SH-SY5Y (cell line): Measurements from ENCODE around the gene CEP290.

Source experiments
- GATA2 ChIP-seq: IDR thresholded peaks from 2 replicates; pipeline ENCODE4 v1.6.1; 2011; ENCODE audit warnings: mild to moderate bottlenecking, low read depth, low read length
- GATA3 ChIP-seq: IDR thresholded peaks from 2 replicates; pipeline ENCODE4 v1.6.1; 2011; ENCODE audit warnings: low read depth, mild to moderate bottlenecking, low read length, moderate library complexity

The CEP290 gene

DNA sequence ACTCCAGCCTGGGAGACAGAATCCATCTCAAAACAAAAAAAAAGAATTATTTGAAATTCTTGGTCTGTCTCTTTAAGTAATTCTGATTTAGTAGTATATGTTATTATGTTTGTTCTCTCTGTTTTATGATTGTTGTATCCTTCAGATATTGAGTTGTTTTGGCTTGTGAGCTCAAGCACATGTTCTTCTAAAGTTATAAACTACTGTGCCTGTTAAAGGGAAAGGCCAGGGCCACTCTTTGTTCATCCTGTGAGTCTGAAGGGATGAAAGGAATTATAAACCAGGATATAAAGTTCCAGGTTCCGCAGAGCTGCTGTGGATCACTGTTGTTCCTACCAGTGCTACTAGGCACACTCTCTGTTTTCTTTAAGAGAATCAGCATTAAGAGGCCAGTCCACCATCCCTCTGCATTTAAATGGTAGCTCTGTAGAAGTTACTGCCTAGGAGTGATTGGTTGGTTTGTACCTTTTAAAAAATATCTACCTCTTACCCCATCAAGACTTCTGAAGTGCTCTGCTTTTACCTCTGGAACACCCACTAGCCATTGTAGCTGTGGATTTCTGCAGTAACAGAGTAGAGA, 14.3 kb upstream of the CEP290 start:
- TF ChIP-seq GATA2 (no peak), GATA3 (no peak)

DNA sequence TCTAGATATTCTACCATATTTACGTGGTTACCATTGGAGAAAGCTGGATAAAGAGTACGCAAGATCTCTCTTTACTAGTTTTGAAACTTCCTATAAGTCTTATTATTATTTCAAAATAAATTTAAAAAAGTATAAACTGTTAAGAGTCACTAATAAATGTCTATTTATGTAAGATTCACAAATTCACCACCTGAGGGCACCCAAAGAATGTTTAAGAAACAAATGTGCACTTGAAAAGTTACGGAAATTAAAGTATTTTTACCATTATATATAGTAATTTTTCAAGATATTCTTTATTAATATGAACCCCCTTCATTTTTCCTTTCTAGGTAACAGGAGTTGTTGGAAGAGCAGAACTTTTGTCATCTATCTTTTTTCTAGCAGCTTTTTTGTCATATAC, 12.1 kb upstream of the CEP290 start:
- no peak for TF ChIP-seq GATA2
- no peak for TF ChIP-seq GATA3

DNA sequence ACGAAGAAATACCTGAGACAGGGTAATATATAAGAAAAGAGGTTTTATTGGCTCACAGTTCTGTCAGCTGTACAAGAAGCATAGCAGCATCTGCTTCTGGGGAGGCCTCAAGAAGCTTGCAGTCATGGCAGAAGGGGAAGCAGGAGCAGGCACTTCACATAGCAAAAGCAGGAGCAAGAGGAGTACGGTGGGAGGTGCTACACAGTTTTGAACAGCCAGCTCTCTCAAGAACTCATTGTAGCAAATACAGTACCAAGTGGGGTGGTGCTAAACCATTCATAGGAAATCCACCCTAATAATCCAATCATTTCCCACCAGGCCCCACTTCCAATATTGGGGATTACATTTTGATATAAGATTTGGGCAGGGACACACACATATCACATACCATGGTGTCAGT, 8.2 kb upstream of the CEP290 start:
- TF ChIP-seq GATA2: no peak
- no peak for TF ChIP-seq GATA3

GRCh38 chr12:88145567-88146505, 3.9 kb upstream of the CEP290 start:
- TF ChIP-seq GATA2: no peak
- TF ChIP-seq GATA3: no peak

DNA sequence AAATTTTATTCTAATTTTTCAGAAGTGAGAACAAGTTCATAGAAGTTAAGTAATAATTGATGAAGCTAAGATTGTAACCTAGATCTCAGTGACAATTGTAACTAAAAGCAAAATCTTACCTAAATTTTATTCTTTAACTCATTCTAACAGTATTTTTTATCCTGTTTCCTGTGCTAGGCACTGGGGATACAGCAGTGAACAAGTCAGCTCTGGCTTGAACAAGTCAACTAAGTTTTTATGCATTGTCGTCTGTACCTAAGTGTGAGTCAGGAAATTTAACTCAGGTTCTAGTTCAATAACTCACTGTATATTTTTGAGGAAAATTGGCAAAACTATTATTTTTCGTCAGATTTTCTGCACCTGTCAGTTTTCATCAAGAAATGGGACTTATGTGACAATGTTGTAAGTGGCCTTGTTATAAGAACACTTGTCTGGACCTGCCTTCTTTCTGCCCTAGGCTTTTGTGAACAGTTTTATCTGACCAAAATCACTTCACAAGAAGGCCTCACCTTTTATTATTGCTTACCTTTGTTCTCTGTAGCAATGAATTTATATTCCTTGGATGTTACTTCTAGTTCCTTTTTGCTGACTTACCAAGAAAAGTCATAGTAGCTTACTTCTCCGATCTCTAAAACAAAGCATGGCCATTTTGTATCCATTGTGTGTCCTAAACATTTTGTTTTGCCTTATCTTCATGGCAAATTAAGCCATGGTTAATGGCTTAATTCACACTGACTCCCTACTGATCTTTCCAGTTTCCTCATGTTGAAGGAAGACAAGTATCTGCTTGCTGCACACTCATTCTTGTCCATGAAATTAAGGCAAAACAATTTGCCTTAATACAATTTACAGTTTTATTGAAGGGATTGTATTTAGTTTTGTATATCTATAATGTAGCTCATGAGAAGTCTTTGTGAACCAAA, 2.9 kb upstream of the CEP290 start:
- TF ChIP-seq GATA3 (no peak), GATA2 (no peak)

DNA sequence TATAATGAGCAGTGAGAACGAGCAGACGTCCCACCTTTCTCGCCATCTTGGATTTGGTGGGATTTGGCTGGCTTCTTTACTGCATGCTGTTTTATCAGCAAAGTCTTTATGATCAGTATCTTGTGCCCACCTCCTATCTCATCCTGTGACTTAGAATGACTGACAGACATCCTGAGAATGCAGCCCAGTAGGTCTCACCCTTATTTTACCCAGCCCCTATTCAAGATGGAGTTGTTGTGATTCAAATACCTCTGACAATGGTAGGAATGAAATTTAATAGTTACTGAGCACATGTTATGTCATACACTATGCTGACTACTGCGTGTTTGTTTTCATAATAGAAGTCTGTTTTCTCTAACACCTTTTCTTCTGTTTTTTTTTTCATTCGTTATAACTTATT, 2.1 kb upstream of the CEP290 start:
- TF ChIP-seq GATA2 (no peak), GATA3 (no peak)

GRCh38 chr12:88142610-88142991, 713 bp upstream of the CEP290 start:
- TF ChIP-seq GATA2 (no peak), GATA3 (no peak)

DNA sequence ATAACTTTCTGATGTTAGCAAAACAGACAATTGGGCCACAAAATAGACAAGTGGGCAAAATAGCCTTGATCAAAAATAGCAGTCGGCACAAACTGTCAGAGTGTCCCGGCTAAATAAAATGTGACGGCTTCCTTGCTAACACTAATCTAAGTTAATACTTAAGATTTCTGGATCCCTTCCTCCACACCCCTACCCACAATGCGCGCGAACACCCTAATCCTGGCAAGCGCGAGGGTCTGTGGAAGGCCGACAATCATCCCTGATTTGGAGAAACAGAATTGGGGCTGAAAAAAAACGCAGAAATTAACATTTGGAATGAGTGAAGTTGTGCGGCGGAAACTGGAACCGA, 489 bp downstream of the CEP290 start:
- TF ChIP-seq GATA3 (no peak), GATA2 (no peak)

DNA sequence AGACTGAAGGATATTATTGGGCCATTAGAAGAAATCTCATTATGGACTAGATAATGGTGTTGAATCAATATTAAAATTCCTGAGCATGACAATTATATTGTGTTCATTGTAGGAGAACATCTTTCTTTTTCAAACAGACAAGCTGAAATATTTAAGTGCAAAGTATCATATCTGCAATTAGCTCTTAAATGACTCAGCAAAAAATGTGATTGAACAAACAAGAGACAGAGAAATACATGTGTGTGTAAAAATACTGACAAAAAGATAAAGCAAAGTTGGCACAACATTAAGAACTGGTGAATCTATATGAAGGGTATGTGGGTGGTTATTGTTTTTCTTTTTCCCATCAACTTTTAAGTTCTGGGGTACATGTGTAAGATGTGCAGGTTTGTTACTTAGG, 9.5 kb downstream of the CEP290 start:
- TF ChIP-seq GATA2: no peak

DNA sequence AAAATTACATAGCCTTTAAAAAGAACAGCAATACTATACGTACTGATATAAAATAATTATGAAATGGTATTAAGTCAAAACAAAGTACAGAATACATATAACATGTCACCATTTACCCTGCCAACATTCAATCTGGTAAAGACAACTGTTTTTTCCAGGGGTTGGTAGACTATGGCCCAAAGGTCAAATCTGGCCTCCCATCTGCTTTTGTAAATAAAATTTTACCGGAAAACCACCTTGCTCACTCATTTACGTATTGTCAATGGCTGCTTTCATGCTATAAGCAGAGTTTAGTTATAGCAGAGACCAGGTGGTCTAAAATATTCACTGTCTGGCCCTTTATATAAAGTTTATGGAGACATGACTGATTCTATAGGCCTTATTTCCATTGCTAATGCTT, 14.0 kb downstream of the CEP290 start:
- TF ChIP-seq GATA2 (no peak), GATA3 (no peak)

- TF ChIP-seq GATA2 (no peak), GATA3 (no peak)
Measured at GRCh38 chr12:88127099-88127498, 14.8 kb downstream of the CEP290 start.

DNA sequence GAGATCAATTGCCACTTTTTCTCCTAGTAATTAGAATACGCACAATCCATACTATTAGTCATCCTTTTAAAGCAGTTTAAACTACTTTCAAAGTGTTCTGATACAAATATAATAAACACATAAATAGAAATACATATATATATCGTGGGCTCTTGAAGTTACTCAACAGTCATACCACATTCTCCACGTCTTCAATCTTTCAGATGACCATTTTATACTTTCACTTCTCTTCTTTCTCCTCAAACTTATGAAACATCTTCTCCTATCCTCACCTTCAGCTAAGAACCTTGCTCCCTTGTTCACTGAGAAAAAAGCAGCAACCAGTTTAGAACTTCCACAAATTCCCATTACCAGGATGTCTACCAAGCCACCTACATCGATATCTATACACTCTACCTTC, 19.2 kb downstream of the CEP290 start:
- TF ChIP-seq GATA2: no peak

- no peak for TF ChIP-seq GATA2
- no peak for TF ChIP-seq GATA3
Measured at GRCh38 chr12:88113871-88114270, 28.0 kb downstream of the CEP290 start.

DNA sequence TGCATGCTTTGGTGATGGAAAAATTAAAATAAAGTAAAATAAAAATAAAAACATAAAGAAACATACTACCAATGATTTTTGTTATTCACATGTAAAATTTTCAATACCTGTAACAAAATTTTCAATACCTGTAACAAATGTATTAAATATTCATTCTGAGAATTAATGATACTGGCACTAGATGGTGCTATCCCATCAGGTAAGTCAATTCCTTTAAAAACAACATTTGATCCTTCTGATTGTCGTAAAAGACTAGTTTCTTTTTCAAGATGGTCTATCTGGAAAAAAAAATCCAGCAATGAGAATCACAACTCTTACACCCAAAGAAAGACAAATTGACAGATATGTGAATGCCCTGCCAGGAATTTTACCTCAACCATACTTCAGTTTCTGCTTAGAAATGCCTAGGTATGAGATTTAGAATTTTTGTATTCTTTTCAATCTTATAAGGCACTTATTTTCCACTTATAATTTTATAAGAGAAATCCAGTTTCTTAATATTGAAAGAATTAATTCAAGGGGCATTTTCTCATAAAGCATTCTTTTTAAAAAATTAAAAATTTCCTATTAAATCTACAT, 30.7 kb downstream of the CEP290 start:
- no peak for TF ChIP-seq GATA2
- TF ChIP-seq GATA3: no peak

GRCh38 chr12:88108021-88108420, 33.9 kb downstream of the CEP290 start:
- TF ChIP-seq GATA2: no peak
- no peak for TF ChIP-seq GATA3
